ENCODE measurements around the gene HAPSTR1. TPM values are rescaled to one million over a fixed set of nuclear protein-coding genes. Genes with fewer than 3 reads are reported as not detected.

HAPSTR1 gene
- total RNA-seq, 1 donor from 2014 or later: 53.1 TPM

GRCh38 chr16:9047689-9048301 lies 43.6 kb upstream of the HAPSTR1 start:
- intact Hi-C loops (cut with DNase I): no loop called here
- TF ChIP-seq CTCF (IDR thresholded peaks at IDR 0.05): no peak
- H3K27ac ChIP-seq: no peak overlapping the region

GRCh38 chr16:9048302-9048700 lies 43.1 kb upstream of the HAPSTR1 start:
- intact Hi-C loops (cut with DNase I): no loop called here
- H3K36me3 ChIP-seq: no peaks in the 10 kb centered on the region
- no peak overlapping the region for H3K4me3 ChIP-seq
- no peak for ATAC-seq
- no peaks in the 10 kb centered on the region for H3K27me3 ChIP-seq (ENCODE audit: low read depth)
- peaks cover 13% of the 10 kb centered on the region for H3K4me1 ChIP-seq
- TF ChIP-seq CTCF (IDR thresholded peaks at IDR 0.05): no peak
- H3K27ac ChIP-seq: no peak overlapping the region
- H3K9me3 ChIP-seq: no peaks in the 10 kb centered on the region
- no peak for DNase-seq

More at GRCh38 chr16:9047689-9048301, 43.6 kb upstream of the HAPSTR1 start:
- DNase-seq (peak; percentile 70), ATAC-seq (peak; percentile 94 to 95)
- Histone ChIP-seq H3K4me3 (no peak overlapping the region), H3K27me3 (ENCODE audit: low read depth) (no peaks in the 10 kb centered on the region), H3K9me3 (no peaks in the 10 kb centered on the region), H3K36me3 (no peaks in the 10 kb centered on the region), H3K4me1 (peaks cover 13% of the 10 kb centered on the region)

- H3K27me3 ChIP-seq (ENCODE audit: low read depth): no peaks in the 10 kb centered on the region
- H3K36me3 ChIP-seq: no peaks in the 10 kb centered on the region
- intact Hi-C loops (cut with DNase I): no loop called here
- TF ChIP-seq CTCF (IDR thresholded peaks at IDR 0.05): no peak
- H3K4me1 ChIP-seq: peaks cover 13% of the 10 kb centered on the region
- no peak for ATAC-seq
- no peak overlapping the region for H3K27ac ChIP-seq
- no peak overlapping the region for H3K4me3 ChIP-seq
- no peak for DNase-seq
- no peaks in the 10 kb centered on the region for H3K9me3 ChIP-seq
These were observed 42.2 kb upstream of the HAPSTR1 start for GRCh38 chr16:9049241-9049640.

GRCh38 chr16:9050102-9050830 lies 41.2 kb upstream of the HAPSTR1 start:
- Histone ChIP-seq H3K4me3 (no peak overlapping the region), H3K27me3 (ENCODE audit: low read depth) (no peaks in the 10 kb centered on the region), H3K9me3 (no peaks in the 10 kb centered on the region), H3K36me3 (no peaks in the 10 kb centered on the region), H3K27ac (no peak overlapping the region), H3K4me1 (peaks cover 13% of the 10 kb centered on the region)
- no peak for ATAC-seq
- DNase-seq: no peak
- intact Hi-C loops (cut with DNase I): no loop called here
- peak; percentile 24 for TF ChIP-seq CTCF (IDR thresholded peaks at IDR 0.05)

GRCh38 chr16:9053006-9053601 lies 38.3 kb upstream of the HAPSTR1 start:
- no peaks in the 10 kb centered on the region for H3K9me3 ChIP-seq
- no peaks in the 10 kb centered on the region for H3K36me3 ChIP-seq
- H3K27ac ChIP-seq: no peak overlapping the region
- TF ChIP-seq CTCF (IDR thresholded peaks at IDR 0.05): no peak
- DNase-seq (peak; percentile 56), ATAC-seq (peak; percentile 62 to 75)
- no peak overlapping the region for H3K4me3 ChIP-seq
- H3K4me1 ChIP-seq: peaks cover 1% of the 10 kb centered on the region
- intact Hi-C loops (cut with DNase I): no loop called here
- no peaks in the 10 kb centered on the region for H3K27me3 ChIP-seq (ENCODE audit: low read depth)

Data from lower lobe of right lung (tissue), 2 donors.